ENCODE data around the gene CLEC18B. TPM values are rescaled to one million over a fixed set of nuclear protein-coding genes. Genes with fewer than 3 reads are reported as not detected.
"Not testable (repeated sequence)": the region's sequence is repeated elsewhere in the genome, so short reads cannot be mapped to it uniquely, and the experiment has no call there.

Gene CLEC18B
- 1.6 to 4.5 TPM (median 3.5 TPM) in 3 replicates for total RNA-seq
- long read RNA-seq, partial matches to known transcripts, result 0 of 4 reads
- long read RNA-seq, other reads (novel, unspliced or antisense), result 4 of 4 reads

DNA sequence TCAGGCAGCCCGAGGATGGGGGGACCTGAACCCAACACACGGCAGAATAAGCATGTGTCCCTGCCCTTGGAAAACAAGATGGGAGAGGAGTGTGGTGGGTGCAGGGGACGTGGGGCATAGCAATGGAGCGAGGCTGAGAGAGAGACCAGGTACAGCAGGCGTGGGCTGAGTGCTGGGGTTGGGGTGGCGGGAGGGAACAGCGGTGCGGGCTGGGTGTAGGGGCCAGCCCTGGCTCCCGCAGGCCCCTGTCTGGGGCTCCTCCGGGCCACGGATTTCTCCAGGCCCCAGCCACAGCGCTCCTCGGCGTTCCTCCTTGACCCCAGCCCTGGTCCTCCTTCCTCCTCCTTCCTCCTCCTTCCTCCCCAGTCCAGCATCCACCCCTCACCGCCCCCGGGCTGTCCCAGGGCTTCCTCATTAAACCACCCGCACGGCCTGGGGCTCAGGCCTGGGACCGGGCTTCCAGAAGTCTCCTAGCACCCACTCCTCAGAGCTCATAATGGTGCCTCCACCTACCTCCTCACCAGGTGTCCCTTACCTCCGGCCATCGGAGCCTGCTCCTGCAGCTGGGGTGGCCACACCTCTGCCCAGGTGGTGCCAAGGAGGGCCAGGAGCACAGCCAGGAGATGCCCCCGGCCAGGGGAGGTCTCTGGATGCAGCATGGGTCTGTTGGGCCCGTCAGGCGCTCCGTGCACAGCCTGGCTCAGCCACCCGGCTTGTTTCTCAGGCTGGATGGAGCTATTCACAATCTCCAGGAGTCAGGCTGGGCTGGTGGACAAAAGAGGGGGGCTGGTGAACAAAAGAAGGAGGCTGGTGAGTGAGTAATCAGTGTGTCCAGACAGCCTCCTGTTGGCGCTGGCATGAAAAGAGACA is at the start of gene CLEC18B:
TSS of gene CLEC18B (minus strand) at position 867 of the 870 bp plus-strand sequence. CDS start at position 659, 208 bp downstream.
- H3K4me1 Mint-ChIP-seq (ENCODE audit: low read depth); H3K9me3 Mint-ChIP-seq (ENCODE audit: low read depth); H3K27ac Mint-ChIP-seq (ENCODE audit: unreplicated experiment); H3K36me3 Mint-ChIP-seq (ENCODE audit: low read depth); H3K4me3 Mint-ChIP-seq (ENCODE audit: unreplicated experiment); H3K27me3 Mint-ChIP-seq (ENCODE audit: low read depth): not testable (repeated sequence)
- peak; percentile 50 for DNase-seq (ENCODE audit: low spot score)

DNA sequence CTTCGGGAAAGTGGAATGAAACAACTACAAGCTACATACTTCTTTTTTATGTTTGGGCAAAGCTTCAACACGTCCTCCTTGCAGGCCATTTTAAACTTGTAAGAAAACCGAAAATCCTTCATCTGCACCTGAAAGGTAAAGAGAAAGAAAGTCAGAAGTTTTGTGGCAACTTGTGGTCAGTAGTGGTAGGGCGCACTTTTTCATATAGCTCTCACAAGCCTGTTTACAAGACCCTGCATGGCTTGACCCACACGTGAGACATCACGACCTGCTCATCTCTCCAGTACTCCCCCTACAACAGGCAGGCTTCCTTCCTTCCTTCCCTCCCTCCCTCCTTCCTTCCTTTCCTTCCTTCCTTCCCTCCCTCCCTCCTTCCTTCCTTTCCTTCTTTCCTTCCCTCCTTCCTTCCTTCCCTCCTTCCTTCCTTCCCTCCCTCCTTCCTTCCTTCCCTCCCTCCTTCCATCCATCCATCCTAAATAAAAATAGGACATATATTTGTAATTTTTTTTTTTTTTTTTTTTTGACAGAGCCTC is 48.7 kb upstream of the CLEC18B start:
- H3K9me3 Mint-ChIP-seq (ENCODE audit: low read depth), result no peaks in the 10 kb centered on the region
- H3K27ac Mint-ChIP-seq (ENCODE audit: unreplicated experiment), result peak overlapping the region; percentile 49

GRCh38 chr16:74468807-74469525 is 47.7 kb upstream of the CLEC18B start:
- Mint-ChIP-seq H3K4me1 (ENCODE audit: low read depth) (no peaks in the 10 kb centered on the region), H3K9me3 (ENCODE audit: low read depth) (no peaks in the 10 kb centered on the region), H3K4me3 (ENCODE audit: unreplicated experiment) (no peak overlapping the region), H3K36me3 (ENCODE audit: low read depth) (peaks cover 55% of the 10 kb centered on the region), H3K27ac (ENCODE audit: unreplicated experiment) (no peak overlapping the region), H3K27me3 (ENCODE audit: low read depth) (no peaks in the 10 kb centered on the region)
- no peak for TF ChIP-seq CTCF (IDR thresholded peaks at IDR 0.05)
- no peak for DNase-seq (ENCODE audit: low spot score)

More for the DNA sequence above, 48.7 kb upstream of the CLEC18B start:
- Mint-ChIP-seq H3K4me3 (ENCODE audit: unreplicated experiment) (no peak overlapping the region), H3K27me3 (ENCODE audit: low read depth) (no peaks in the 10 kb centered on the region), H3K4me1 (ENCODE audit: low read depth) (no peaks in the 10 kb centered on the region), H3K36me3 (ENCODE audit: low read depth) (peaks cover 55% of the 10 kb centered on the region)
- no peak for DNase-seq (ENCODE audit: low spot score)
- TF ChIP-seq CTCF (IDR thresholded peaks at IDR 0.05), result no peak

DNA sequence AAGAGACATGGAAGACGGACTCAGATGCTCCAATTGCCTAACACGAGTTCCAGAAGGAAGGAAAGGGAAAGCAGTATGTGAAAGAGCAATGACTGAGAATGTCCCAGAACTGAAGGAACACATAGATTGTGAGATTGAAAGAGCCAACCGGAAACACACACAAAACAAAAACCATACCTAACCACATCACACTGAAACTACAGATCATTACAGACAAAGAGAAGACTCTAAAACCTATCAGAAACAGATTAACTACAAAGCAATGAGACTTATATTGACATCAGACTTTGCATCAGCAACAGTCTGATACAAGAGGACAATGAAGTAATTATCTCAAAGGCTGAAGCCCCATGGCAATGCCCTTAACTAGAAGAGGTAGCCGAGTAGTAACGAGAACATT is 45.6 kb upstream of the CLEC18B start:
- no peak for TF ChIP-seq CTCF (IDR thresholded peaks at IDR 0.05)
- H3K4me3 Mint-ChIP-seq (ENCODE audit: unreplicated experiment), result no peak overlapping the region
- no peaks in the 10 kb centered on the region for H3K9me3 Mint-ChIP-seq (ENCODE audit: low read depth)
- no peaks in the 10 kb centered on the region for H3K4me1 Mint-ChIP-seq (ENCODE audit: low read depth)
- peaks cover 58% of the 10 kb centered on the region for H3K36me3 Mint-ChIP-seq (ENCODE audit: low read depth)
- no peak for DNase-seq (ENCODE audit: low spot score)
- no peak overlapping the region for H3K27ac Mint-ChIP-seq (ENCODE audit: unreplicated experiment)
- H3K27me3 Mint-ChIP-seq (ENCODE audit: low read depth), result no peaks in the 10 kb centered on the region

DNA sequence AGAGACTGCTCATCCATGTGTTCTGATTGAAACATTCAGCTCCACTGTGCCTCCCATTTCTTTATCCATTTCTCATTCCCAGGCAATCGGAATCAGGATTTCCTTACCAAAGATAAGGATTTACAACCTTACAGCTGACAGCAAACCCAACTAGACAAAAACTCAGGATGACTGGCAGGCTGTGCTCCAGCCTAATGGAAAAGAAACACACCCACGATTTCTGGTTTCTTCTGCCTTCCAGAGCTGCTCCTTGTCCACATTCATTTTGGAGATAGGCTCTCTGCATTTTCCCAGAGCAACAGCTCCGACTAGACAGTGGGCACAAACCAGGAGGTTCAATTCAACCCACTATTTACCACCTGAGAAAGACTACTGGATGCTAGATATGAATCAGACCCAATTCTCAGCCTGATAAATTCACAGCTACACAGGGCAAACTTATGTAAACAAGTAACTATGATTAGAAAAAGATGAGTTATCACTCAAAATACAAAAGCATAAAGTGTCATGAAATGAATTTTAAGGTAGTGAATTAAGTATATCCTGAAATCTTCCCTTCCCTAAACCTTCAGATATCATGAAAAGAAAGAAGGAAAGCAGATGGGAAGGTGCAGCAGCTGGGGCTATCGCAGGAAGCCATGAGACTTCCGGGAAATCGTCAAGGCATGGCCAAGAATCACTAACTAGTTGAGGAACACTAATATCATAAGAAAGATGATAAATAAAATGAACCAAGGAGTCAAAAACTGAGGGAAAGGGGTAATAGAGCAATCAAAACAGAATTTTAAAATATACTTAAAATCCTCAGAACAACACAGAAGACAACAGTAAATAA is 44.8 kb upstream of the CLEC18B start:
- Mint-ChIP-seq H3K9me3 (ENCODE audit: low read depth) (no peaks in the 10 kb centered on the region), H3K27me3 (ENCODE audit: low read depth) (no peaks in the 10 kb centered on the region), H3K4me3 (ENCODE audit: unreplicated experiment) (no peak overlapping the region), H3K27ac (ENCODE audit: unreplicated experiment) (peak overlapping the region; percentile 4), H3K4me1 (ENCODE audit: low read depth) (no peaks in the 10 kb centered on the region), H3K36me3 (ENCODE audit: low read depth) (peaks cover 56% of the 10 kb centered on the region)
- no peak for DNase-seq (ENCODE audit: low spot score)
- TF ChIP-seq CTCF (IDR thresholded peaks at IDR 0.05), result no peak

All from chondrocyte (in vitro differentiated cells).